CD4-positive, alpha-beta T cell treated with Interleukin-4 for 4 hours (primary cell): ENCODE data around the gene ATG7.

Experiments used
- DNase-seq: peaks from one replicate; pipeline ENCODE4 v3.0.0-alpha.2; 2020

Gene ATG7

GRCh38 chr3:11543141-11543947 lies 271.1 kb downstream of the ATG7 start:
- no peak for DNase-seq

DNA sequence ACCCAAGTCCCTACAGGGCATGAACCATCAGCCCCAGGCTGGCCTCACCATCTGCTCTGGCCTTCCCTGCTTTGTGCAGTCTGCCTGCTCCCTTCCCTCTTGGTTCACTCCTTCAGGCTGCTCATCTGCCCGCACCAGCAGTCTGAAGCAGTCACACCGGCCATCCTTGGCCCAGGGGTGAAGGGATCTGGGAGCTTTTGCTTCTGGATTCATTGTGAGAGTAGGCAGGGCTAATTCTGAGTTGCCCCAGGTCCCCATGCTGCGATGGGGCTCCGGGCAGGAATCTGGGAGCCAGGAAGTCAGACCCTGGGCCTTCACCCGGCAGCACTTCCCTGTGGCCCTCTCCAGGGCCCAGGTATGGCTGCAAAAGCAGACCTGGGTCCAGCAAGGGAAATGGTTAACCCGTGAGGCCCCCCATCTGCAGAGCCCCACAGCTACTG lies 271.8 kb downstream of the ATG7 start:
- DNase-seq = no peak

- DNase-seq = no peak
Observed at GRCh38 chr3:11544412-11545181, 272.4 kb downstream of the ATG7 start.

- DNase-seq = no peak
Observed at GRCh38 chr3:11545186-11545851, 273.1 kb downstream of the ATG7 start.

DNA sequence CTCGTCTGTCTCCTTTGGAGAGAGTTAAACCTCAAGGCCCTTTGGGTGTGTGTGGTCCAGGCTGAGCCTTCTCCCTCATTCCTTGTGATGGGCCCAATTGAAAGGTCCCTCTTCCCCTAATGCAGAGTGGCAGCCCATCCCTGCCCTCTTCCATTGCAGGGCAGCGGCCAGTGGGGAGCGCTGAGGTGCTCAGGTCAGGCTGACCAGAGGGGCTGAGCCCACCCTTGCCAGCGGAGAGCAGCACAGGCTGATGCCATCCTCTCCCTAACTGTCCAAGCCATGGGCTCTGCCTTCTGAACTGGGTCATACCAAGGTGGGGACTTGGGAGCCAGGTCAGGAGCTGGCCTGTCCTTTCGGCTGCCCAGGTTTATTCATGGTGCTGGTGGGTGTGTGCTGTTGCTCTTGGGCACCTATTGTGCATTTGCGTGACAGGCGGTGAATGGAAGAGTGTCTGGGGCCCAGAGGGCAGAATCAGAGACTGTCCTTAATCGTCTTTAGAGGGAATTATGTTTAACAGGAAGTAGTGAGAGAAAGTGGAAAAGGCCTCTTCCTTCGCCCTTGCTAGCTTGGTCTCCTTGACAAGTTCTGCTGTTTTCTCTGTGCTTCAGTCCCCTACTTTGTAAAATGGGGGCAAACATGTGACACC lies 274.6 kb downstream of the ATG7 start:
- DNase-seq = no peak

DNA sequence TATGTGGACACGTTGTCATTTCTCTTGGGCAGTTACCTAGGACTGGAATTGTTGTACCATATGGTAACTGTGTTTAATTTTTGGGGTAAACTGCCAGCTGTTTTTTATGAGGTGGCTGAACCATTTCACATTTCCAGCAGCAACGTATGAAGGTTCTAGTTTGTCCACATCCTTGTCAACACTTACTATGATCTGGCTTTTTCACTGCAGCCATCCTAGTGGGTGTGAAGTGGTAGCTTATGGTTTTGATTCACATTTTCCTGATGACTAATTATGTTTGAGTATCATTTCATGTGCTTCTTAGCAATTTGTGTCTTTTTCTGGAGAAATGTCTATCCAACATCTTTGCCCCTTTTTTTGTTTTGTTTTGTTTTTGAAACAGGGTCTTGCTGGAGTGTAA lies 275.3 kb downstream of the ATG7 start:
- DNase-seq = no peak

GRCh38 chr3:11548721-11549131 lies 276.5 kb downstream of the ATG7 start:
- DNase-seq = no peak

GRCh38 chr3:11549580-11550140 lies 277.5 kb downstream of the ATG7 start:
- no peak for DNase-seq

DNA sequence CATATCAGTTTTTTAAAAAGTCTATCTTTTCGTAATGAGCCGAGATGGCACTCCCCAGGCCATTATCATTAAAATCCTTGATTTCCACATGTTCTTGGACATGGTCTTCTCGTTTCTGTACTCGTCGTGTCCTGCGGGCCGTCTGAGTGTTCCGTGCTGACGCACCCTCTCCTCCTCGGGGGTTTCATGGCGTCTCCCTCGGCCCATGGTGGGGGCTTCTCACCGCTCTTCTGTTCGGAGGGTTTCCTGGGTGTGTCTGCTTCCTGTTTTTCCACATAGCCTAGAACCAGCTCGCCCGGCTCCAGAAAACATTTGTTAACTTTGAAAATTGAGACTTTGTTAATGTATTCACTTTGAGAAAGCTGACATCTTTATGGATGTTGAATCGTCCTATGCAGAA lies 278.8 kb downstream of the ATG7 start:
- no peak for DNase-seq

GRCh38 chr3:11552289-11553264 lies 280.4 kb downstream of the ATG7 start:
- no peak for DNase-seq

DNA sequence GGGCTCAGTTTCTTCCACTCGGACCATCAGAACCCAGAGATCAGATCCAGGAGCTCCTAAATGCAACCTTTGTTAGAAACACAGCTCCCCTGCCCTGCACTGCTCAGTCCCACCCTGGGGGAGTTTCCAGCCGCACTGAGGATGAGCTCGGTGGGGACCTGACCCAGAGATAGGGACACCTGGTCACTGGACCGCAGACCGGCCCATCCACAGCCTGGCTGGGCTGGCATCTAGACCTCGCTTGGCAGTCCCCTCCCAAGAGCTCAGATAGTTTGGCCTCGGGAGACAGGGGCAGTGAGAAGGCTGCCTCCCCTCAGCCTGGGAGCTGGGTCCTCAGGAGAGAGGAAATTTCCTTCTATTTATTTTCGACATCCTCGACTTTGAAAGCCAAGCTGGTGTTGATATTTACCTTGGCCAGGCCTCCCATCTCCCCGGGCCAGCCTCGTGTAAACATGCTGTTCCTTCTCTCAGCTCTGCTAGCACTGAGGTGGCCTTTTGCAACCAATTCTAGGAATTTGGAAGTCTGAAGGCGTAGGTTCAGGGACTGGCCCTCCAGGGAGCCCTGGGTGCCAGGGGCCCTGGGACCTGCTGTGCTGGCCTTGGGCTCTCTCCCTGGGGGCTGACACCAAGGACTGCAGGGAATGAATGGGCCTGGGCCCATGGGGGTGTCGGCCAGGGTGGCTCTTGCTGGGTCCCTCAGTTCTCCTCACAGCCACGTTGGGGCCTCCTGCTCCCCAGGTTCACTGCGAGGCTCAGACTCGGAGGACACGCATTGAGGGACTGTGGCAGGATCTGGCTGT lies 281.4 kb downstream of the ATG7 start:
- no peak for DNase-seq

DNA sequence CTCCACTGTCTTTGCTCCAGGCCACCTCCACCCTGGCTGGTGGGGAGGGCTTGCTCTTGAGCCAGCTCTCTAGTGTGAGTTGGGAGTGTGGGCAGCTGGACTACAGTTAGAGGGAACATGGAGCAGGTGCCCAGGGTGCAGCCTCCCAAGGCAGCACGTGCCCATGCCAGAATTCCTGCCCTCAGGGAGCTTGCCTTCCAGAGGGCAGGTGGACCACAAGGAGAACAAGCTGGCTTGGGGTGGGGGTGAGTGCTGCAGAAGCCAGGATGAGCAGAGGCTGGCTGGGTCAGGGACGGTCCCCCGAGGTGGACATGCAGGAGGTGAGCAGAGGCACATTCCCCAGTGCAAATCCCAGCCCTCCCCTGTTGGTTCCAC lies 282.0 kb downstream of the ATG7 start:
- no peak for DNase-seq

DNA sequence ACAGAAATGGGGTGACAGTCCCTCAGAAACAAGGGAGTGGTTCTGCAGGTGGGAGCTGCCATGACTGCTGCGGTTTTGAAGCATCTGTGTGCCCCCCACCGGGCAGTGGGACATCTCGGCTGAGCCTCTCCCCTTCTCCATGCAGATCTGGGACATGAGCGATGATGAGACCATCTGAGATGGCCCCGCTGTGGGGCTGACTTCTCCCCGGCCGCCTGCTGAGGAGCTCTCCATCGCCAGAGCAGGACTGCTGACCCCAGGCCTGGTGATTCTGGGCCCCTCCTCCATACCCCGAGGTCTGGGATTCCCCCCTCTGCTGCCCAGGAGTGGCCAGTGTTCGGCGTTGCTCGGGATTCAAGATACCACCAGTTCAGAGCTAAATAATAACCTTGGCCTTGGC lies 282.5 kb downstream of the ATG7 start:
- DNase-seq = no peak

- no peak for DNase-seq
Observed at GRCh38 chr3:11555211-11555782, 283.1 kb downstream of the ATG7 start.

- DNase-seq = no peak
Observed at GRCh38 chr3:11555881-11556633, 283.9 kb downstream of the ATG7 start.

DNA sequence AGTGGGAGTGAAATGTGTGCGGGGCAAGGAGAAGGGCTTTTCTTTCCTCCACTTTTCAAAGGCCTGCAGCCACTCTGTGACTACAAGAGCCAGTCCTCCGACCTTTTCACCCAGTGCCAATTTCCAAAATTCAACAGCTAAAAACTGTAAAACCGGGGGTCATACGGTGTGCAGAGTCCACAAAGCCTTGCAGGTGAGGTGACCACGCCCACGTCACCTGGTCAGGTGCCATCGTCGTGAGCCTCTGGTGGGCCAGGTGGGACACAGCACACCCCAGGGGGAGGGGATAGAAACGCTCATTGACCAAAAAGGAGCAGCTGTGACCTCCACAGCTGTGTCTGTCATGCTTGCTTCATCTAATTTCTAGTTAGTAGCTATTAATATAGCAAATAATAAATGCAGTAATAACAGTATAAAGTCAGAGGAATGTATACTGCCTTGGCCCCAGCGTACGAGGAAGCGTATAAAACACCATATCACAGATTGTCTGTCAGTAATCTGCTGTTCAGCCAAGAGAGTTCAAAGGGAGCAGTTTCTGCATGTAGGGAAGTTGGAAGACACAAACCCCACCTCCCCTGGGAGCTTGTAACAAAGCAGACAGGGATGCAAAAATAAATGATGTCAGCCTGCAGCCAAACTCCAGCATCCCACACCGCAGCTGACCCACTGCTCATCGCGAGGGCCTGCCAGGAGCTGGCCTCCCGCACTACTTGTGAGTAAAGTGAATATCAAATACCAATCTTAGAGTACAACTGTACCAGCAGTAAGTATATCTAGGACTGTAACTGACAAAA lies 284.9 kb downstream of the ATG7 start:
- DNase-seq = no peak

DNA sequence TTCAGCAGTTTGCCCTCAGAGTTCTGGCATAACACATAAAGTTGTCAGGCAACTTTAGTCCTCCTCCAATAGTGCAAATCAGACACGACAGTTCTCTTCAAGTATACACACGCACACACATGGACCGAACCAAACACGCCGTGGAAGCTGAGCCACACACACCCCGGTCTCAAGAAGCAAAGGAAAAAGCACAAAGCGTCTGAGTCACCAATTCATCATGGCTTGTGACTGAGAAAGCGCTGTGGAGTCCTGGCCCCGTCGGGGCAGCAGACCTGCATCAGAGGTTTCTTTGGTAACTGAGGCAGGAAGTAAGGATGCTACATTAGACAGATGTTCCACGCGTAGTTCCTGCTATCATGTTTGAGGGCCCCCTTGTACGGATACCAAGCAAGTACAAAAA lies 285.8 kb downstream of the ATG7 start:
- no peak for DNase-seq

- DNase-seq = no peak
Observed at GRCh38 chr3:11558411-11558903, 286.3 kb downstream of the ATG7 start.
